CD4-positive, alpha-beta T cell (primary cell): ENCODE data around the gene GTF2A1L. TPM values are rescaled to one million over a fixed set of nuclear protein-coding genes. Genes with fewer than 3 reads are reported as not detected.

ENCODE experiments used
- ATAC-seq: fragments of 200-7000 bp; cut with Tn5 transposase; one replicate; pipeline ENCODE4 v1.10.0; 2022; ENCODE audit warnings: mild to moderate bottlenecking; ENCODE audit not compliant: poor library complexity
- CTCF ChIA-PET: fragments of 350-600 bp; sonication (Branson Sonifier 250); formaldehyde crosslinking; loops from one replicate; lab custom pipeline; 2021; ENCODE audit warnings: antibody characterized with exemption, inconsistent platforms; lab: Charles Lee
- POLR2A ChIA-PET: fragments of 350-600 bp; sonication (Branson Sonifier 250); formaldehyde crosslinking; loops from one replicate; lab custom pipeline; 2021; ENCODE audit warnings: antibody characterized with exemption, inconsistent platforms; lab: Charles Lee
- DNase-seq, 14 experiments: peaks; one replicate each; pipeline ENCODE4 v3.0.0-alpha.2; 2013 to 2020; ENCODE audit warnings: mixed read lengths in 2 of 14
- H3K27ac ChIP-seq, 2 donors: one replicate each; pipeline versions ENCODE4 v1.5.1 to v1.7.0; 2013; ENCODE audit warnings: low read length in 2 of 2, low read depth in 1 of 2, mild to moderate bottlenecking in 1 of 2
- H3K27me3 ChIP-seq, 2 experiments: 1 replicate in 1 of 2; 2 replicates in 1 of 2; pipeline versions ENCODE4 v1.6.1 to v1.7.0; 2013; ENCODE audit warnings: low read length in 2 of 2, control low read depth in 1 of 2, mild to moderate bottlenecking in 1 of 2, moderate library complexity in 1 of 2; ENCODE audit not compliant: insufficient read depth in 2 of 2, control insufficient read depth in 1 of 2
- H3K36me3 ChIP-seq: one replicate; pipeline ENCODE4 v1.6.1; 2013; ENCODE audit warnings: low read length, control low read depth; ENCODE audit not compliant: insufficient read depth
- H3K4me1 ChIP-seq: one replicate; pipeline ENCODE4 v1.6.1; 2013; ENCODE audit warnings: low read length, control low read depth; ENCODE audit not compliant: insufficient read depth
- H3K4me3 ChIP-seq: one replicate; pipeline ENCODE4 v1.5.1; 2013; ENCODE audit warnings: mild to moderate bottlenecking, low read length, moderate library complexity
- H3K9me3 ChIP-seq, 2 experiments: 1 replicate in 1 of 2; 2 replicates in 1 of 2; pipeline versions ENCODE4 v1.6.1 to v1.7.0; 2013; ENCODE audit warnings: low read length in 2 of 2, mild to moderate bottlenecking in 2 of 2, control low read depth in 1 of 2, moderate library complexity in 1 of 2; ENCODE audit not compliant: control insufficient read depth in 1 of 2, insufficient read depth in 1 of 2
- H3K27ac Mint-ChIP-seq: one replicate; pipeline ENCODE4 v1.8.0; 2020; ENCODE audit warnings: mixed read lengths
- H3K27me3 Mint-ChIP-seq: one replicate; pipeline ENCODE4 v1.8.0; 2021; ENCODE audit warnings: mixed read lengths
- H3K36me3 Mint-ChIP-seq: one replicate; pipeline ENCODE4 v1.8.0; 2021; ENCODE audit warnings: low read depth, mixed read lengths
- H3K4me1 Mint-ChIP-seq: one replicate; pipeline ENCODE4 v1.8.0; 2021; ENCODE audit warnings: low read depth, mixed read lengths
- H3K4me3 Mint-ChIP-seq: one replicate; pipeline ENCODE4 v1.8.0; 2020; ENCODE audit warnings: mild to moderate bottlenecking, mixed read lengths
- H3K9me3 Mint-ChIP-seq: one replicate; pipeline ENCODE4 v1.8.0; 2020; ENCODE audit warnings: mixed read lengths
- CTCF ChIP-seq: fragments of 200-600 bp; IDR thresholded peaks from one replicate; pipeline ENCODE4 v1.8.0; 2022; ENCODE audit warnings: antibody characterized with exemption, mild to moderate bottlenecking
- intact Hi-C, 2 experiments: fragments of 100-400 bp; cut with DNase I in 1 of 2; cut with micrococcal nuclease in 1 of 2; formaldehyde crosslinking; loops; one replicate each; pipeline versions ENCODE4 v1.15.1 to v1.9.0; 2023 to 2025; cut with DNase I, micrococcal nuclease
- total RNA-seq, 174 experiments: library from RNA in 2 of 174; stranded (reverse) in 2 of 174; gene quantifications; one replicate each; pipeline ENCODE4 v1.2.3 and lab custom pipeline; 2021 to 2026

GTF2A1L gene
- total RNA-seq, 2 experiments from 2014 or later: not detected

GRCh38 chr2:48601349-48601748 is 16.3 kb upstream of the GTF2A1L start:
- no peak overlapping the region for H3K27ac Mint-ChIP-seq
- H3K36me3 Mint-ChIP-seq: no peaks in the 10 kb centered on the region
- H3K4me1 Mint-ChIP-seq: no peaks in the 10 kb centered on the region
- intact Hi-C loops: loop anchor here in 1 of 2 experiments (10.0 kb wide), 1 partner anchor 1803 kb away; no protein-coding TSS in a partner anchor
- H3K36me3 ChIP-seq: no peaks in the 10 kb centered on the region
- no peak for ATAC-seq
- H3K4me1 ChIP-seq: no peaks in the 10 kb centered on the region
- DNase-seq: peak in 2 of 14 experiments; percentile 10 to 11
- no peak for TF ChIP-seq CTCF
- ChIA-PET CTCF (no interaction called here), POLR2A (no interaction called here)
- H3K27me3 Mint-ChIP-seq: no peaks in the 10 kb centered on the region
- no peaks in the 10 kb centered on the region for H3K9me3 ChIP-seq
- H3K4me3 Mint-ChIP-seq: no peak overlapping the region
- no peaks in the 10 kb centered on the region for H3K27me3 ChIP-seq
- no peak overlapping the region for H3K4me3 ChIP-seq
- H3K9me3 Mint-ChIP-seq: no peaks in the 10 kb centered on the region
- H3K27ac ChIP-seq: no peak overlapping the region

- Histone ChIP-seq H3K9me3 (no peaks in the 10 kb centered on the region), H3K4me1 (no peaks in the 10 kb centered on the region), H3K36me3 (no peaks in the 10 kb centered on the region), H3K4me3 (no peak overlapping the region), H3K27ac (no peak overlapping the region), H3K27me3 (no peaks in the 10 kb centered on the region)
- no peak for TF ChIP-seq CTCF
- CTCF ChIA-PET: no interaction called here
- Mint-ChIP-seq H3K9me3 (no peaks in the 10 kb centered on the region), H3K27me3 (peaks cover 6% of the 10 kb centered on the region), H3K4me1 (no peaks in the 10 kb centered on the region), H3K27ac (no peak overlapping the region), H3K36me3 (no peaks in the 10 kb centered on the region), H3K4me3 (no peak overlapping the region)
- intact Hi-C loops: loop anchor here in 1 of 2 experiments (10.0 kb wide), 1 partner anchor 1799 kb away; no protein-coding TSS in a partner anchor
- POLR2A ChIA-PET: no interaction called here
- DNase-seq: no peak
- ATAC-seq: no peak
Observed at GRCh38 chr2:48605482-48606175, 12.0 kb upstream of the GTF2A1L start.

GRCh38 chr2:48607307-48608014 is 10.2 kb upstream of the GTF2A1L start:
- peaks cover 0 to 2% of the 10 kb centered on the region in 2 experiments for H3K27me3 ChIP-seq
- Mint-ChIP-seq H3K9me3 (no peaks in the 10 kb centered on the region), H3K27ac (no peak overlapping the region), H3K36me3 (no peaks in the 10 kb centered on the region), H3K27me3 (peaks cover 12% of the 10 kb centered on the region), H3K4me3 (no peak overlapping the region), H3K4me1 (no peaks in the 10 kb centered on the region)
- no peak for DNase-seq
- no peak overlapping the region for H3K27ac ChIP-seq
- intact Hi-C loops: loop anchor here in 1 of 2 experiments (10.0 kb wide), 1 partner anchor 1797 kb away; no protein-coding TSS in a partner anchor
- no peaks in the 10 kb centered on the region for H3K4me1 ChIP-seq
- TF ChIP-seq CTCF: no peak
- ChIA-PET POLR2A (no interaction called here), CTCF (no interaction called here)
- H3K4me3 ChIP-seq: no peak overlapping the region
- no peak for ATAC-seq
- H3K36me3 ChIP-seq: no peaks in the 10 kb centered on the region
- no peaks in the 10 kb centered on the region for H3K9me3 ChIP-seq
